DMS53 (cell line): ENCODE data around the gene CSNK2B.

Experiments used
- DNase-seq: peaks from one replicate; lab custom pipeline; 2025; lab: John Stamatoyannopoulos, UW

Gene CSNK2B

GRCh38 chr6:31711233-31711632 lies 45.4 kb downstream of the CSNK2B start:
- DNase-seq: no peak

- DNase-seq: peak; percentile 46
These were observed 46.4 kb downstream of the CSNK2B start for GRCh38 chr6:31712296-31712695.

- no peak for DNase-seq
These were observed 47.6 kb downstream of the CSNK2B start for GRCh38 chr6:31713465-31713864.

- no peak for DNase-seq
These were observed 48.3 kb downstream of the CSNK2B start for GRCh38 chr6:31713991-31714684.

GRCh38 chr6:31715022-31715958 lies 49.4 kb downstream of the CSNK2B start, which contains the start of gene LY6G6D:
TSS of gene LY6G6D (plus strand) at chr6:31715348. CDS start at chr6:31715356, 8 bp downstream.
- no peak for DNase-seq

- DNase-seq: peak; percentile 34
These were observed 51.8 kb downstream of the CSNK2B start for GRCh38 chr6:31717499-31718222.

- DNase-seq: peak; percentile 93
These were observed 52.4 kb downstream of the CSNK2B start for GRCh38 chr6:31718265-31718664.

- no peak for DNase-seq
These were observed 53.1 kb downstream of the CSNK2B start for GRCh38 chr6:31719001-31719400.
